Smooth muscle cell (in vitro differentiated cells): ENCODE results near the gene MBD4. TPM values are rescaled to one million over a fixed set of nuclear protein-coding genes. Genes with fewer than 3 reads are reported as not detected.

Experiments
- DNase-seq: peaks from one replicate; lab custom pipeline; 2025; ENCODE audit not compliant: unreplicated experiment; lab: John Stamatoyannopoulos, UW
- H2AFZ ChIP-seq: fragments of 200-600 bp; sonication (generic); 2 replicates; pipeline ENCODE4 v1.6.0; 2016; ENCODE audit warnings: antibody characterized with exemption, low read depth, mild to moderate bottlenecking
- H3F3A ChIP-seq: fragments of 200-600 bp; sonication (generic); 2 replicates; pipeline ENCODE4 v1.6.0; 2017; ENCODE audit warnings: antibody characterized with exemption, low read depth
- H3K27ac ChIP-seq: fragments of 200-600 bp; sonication (generic); 2 replicates; pipeline ENCODE4 v1.5.1; 2016; ENCODE audit warnings: low read depth, mild to moderate bottlenecking
- H3K27me3 ChIP-seq: fragments of 200-600 bp; sonication (generic); 2 replicates; pipeline ENCODE4 v1.6.1; 2016; ENCODE audit warnings: low read depth, mild to moderate bottlenecking
- H3K36me3 ChIP-seq: fragments of 200-600 bp; sonication (generic); 2 replicates; pipeline ENCODE4 v1.5.1; 2016; ENCODE audit warnings: low read depth
- H3K4me1 ChIP-seq: fragments of 200-600 bp; sonication (generic); 2 replicates; pipeline ENCODE4 v1.5.1; 2016; ENCODE audit warnings: low read depth
- H3K4me2 ChIP-seq: fragments of 200-600 bp; sonication (generic); 2 replicates; pipeline ENCODE4 v1.6.0; 2016; ENCODE audit warnings: mild to moderate bottlenecking
- H3K4me3 ChIP-seq: fragments of 200-600 bp; sonication (generic); 2 replicates; pipeline ENCODE4 v1.5.1; 2016; ENCODE audit warnings: mild to moderate bottlenecking
- H3K79me2 ChIP-seq: fragments of 200-600 bp; sonication (generic); 2 replicates; pipeline ENCODE4 v1.6.0; 2016; ENCODE audit warnings: low read depth, mild to moderate bottlenecking
- H3K9ac ChIP-seq: fragments of 200-600 bp; sonication (generic); 2 replicates; pipeline ENCODE4 v1.6.0; 2016; ENCODE audit warnings: low read depth
- H3K9me3 ChIP-seq: fragments of 200-600 bp; sonication (generic); replicated peaks from 2 replicates; pipeline ENCODE4 v1.5.1; 2016; ENCODE audit warnings: low read depth
- H4K20me1 ChIP-seq: fragments of 200-600 bp; sonication (generic); 2 replicates; pipeline ENCODE4 v1.6.0; 2016; ENCODE audit warnings: low read depth
- WGBS: methylation state at CpG from one replicate; pipeline ENCODE4 v1.1.7; 2016; ENCODE audit warnings: low lambda C conversion rate; 5-methylcytosine and 5-hydroxymethylcytosine counted together
- polyA plus RNA-seq: library from polyadenylated mRNA; unstranded; fragments of >200 nt; fragmentation: Nextera tagmentation; extraction: Ambion mirVana; gene quantifications from 2 replicates; pipeline ENCODE4 v1.2.1, GENCODE V29; 2016
- total RNA-seq: library from RNA; depleted of rRNA; stranded (reverse); fragments of >200 nt; gene quantifications from 2 replicates; pipeline ENCODE4 v1.2.3, GENCODE V29; 2014
- TF ChIP-seq, protein P1 (sequence below): fragments of 200-600 bp; sonication (generic); IDR thresholded peaks from 2 replicates; pipeline ENCODE4 v1.5.1; 2017; ENCODE audit warnings: borderline replicate concordance, mild to moderate bottlenecking, antibody characterized with exemption; ENCODE audit not compliant: insufficient read depth, poor library complexity, severe bottlenecking

MBD4 gene
- total and polyA plus RNA-seq, 2 experiments from 2014 or later, result 23.1 to 26.5 TPM

- no peaks in the 10 kb centered on the region for H3K27me3 ChIP-seq
- peaks cover 4% of the 10 kb centered on the region for H3K4me1 ChIP-seq
- peak overlapping the region; percentile 66 for H3K9ac ChIP-seq
- TF ChIP-seq, protein P1, sequence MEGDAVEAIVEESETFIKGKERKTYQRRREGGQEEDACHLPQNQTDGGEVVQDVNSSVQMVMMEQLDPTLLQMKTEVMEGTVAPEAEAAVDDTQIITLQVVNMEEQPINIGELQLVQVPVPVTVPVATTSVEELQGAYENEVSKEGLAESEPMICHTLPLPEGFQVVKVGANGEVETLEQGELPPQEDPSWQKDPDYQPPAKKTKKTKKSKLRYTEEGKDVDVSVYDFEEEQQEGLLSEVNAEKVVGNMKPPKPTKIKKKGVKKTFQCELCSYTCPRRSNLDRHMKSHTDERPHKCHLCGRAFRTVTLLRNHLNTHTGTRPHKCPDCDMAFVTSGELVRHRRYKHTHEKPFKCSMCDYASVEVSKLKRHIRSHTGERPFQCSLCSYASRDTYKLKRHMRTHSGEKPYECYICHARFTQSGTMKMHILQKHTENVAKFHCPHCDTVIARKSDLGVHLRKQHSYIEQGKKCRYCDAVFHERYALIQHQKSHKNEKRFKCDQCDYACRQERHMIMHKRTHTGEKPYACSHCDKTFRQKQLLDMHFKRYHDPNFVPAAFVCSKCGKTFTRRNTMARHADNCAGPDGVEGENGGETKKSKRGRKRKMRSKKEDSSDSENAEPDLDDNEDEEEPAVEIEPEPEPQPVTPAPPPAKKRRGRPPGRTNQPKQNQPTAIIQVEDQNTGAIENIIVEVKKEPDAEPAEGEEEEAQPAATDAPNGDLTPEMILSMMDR, result no peak
- no peaks in the 10 kb centered on the region for H3K79me2 ChIP-seq
- H4K20me1 ChIP-seq, result no peaks in the 10 kb centered on the region
- no peaks in the 10 kb centered on the region for H3K9me3 ChIP-seq
- peak overlapping the region; percentile 95 for H3K27ac ChIP-seq
- no peak for DNase-seq
- no peaks in the 10 kb centered on the region for H3K36me3 ChIP-seq
- no peak overlapping the region for H2AFZ ChIP-seq
- peak overlapping the region; percentile 70 for H3K4me2 ChIP-seq
- WGBS, result 45% methylated on average over 6 of the region's 6 CpGs
- H3K4me3 ChIP-seq, result no peak overlapping the region
- H3F3A ChIP-seq, result peaks cover 22% of the 10 kb centered on the region
Observed at GRCh38 chr3:129412542-129413198, 27.1 kb downstream of the MBD4 start.

GRCh38 chr3:129410971-129411370, 28.8 kb downstream of the MBD4 start:
- no peak overlapping the region for H3K4me3 ChIP-seq
- peaks cover 20% of the 10 kb centered on the region for H3F3A ChIP-seq
- H4K20me1 ChIP-seq, result no peaks in the 10 kb centered on the region
- H3K4me2 ChIP-seq, result no peak overlapping the region
- no peak overlapping the region for H2AFZ ChIP-seq
- no peaks in the 10 kb centered on the region for H3K36me3 ChIP-seq
- no peaks in the 10 kb centered on the region for H3K27me3 ChIP-seq
- DNase-seq, result no peak
- no peak overlapping the region for H3K9ac ChIP-seq
- no peaks in the 10 kb centered on the region for H3K9me3 ChIP-seq
- H3K27ac ChIP-seq, result no peak overlapping the region
- H3K4me1 ChIP-seq, result peaks cover 4% of the 10 kb centered on the region
- no peaks in the 10 kb centered on the region for H3K79me2 ChIP-seq
- 92% methylated on average over 17 of the region's 17 CpGs for WGBS
- TF ChIP-seq, protein P1, result no peak

- no peak overlapping the region for H3K4me2 ChIP-seq
- 80% methylated on average over 2 of the region's 2 CpGs for WGBS
Observed at GRCh38 chr3:129409541-129409940, 30.2 kb downstream of the MBD4 start.

More at GRCh38 chr3:129409541-129409940, 30.2 kb downstream of the MBD4 start:
- H3K36me3 ChIP-seq, result no peaks in the 10 kb centered on the region
- DNase-seq, result no peak
- no peaks in the 10 kb centered on the region for H4K20me1 ChIP-seq
- H3F3A ChIP-seq, result peaks cover 20% of the 10 kb centered on the region
- no peak overlapping the region for H2AFZ ChIP-seq
- no peak overlapping the region for H3K27ac ChIP-seq
- no peaks in the 10 kb centered on the region for H3K79me2 ChIP-seq
- no peak overlapping the region for H3K9ac ChIP-seq
- H3K4me3 ChIP-seq, result no peak overlapping the region
- H3K9me3 ChIP-seq, result no peaks in the 10 kb centered on the region
- H3K4me1 ChIP-seq, result peaks cover 4% of the 10 kb centered on the region
- no peaks in the 10 kb centered on the region for H3K27me3 ChIP-seq
- TF ChIP-seq, protein P1, result no peak
